Measurements from ENCODE around the gene VWC2L. TPM values are rescaled to one million over a fixed set of nuclear protein-coding genes. Genes with fewer than 3 reads are reported as not detected.

Gene VWC2L
- total and polyA plus RNA-seq, 10 of the 15 experiments (the other 5 are each of a cell fraction or from before 2014, with no cell fraction given), result not detected

- Histone ChIP-seq H2AFZ (ENCODE audit: control insufficient read depth, low read depth, low read length) (no peak overlapping the region), H3K4me1 (ENCODE audit: control insufficient read depth, insufficient read depth, low read length) (no peaks in the 10 kb centered on the region), H3K9me3 (replicated peaks; ENCODE audit: control insufficient read depth, insufficient read depth, low read length) (no peaks in the 10 kb centered on the region), H3K9ac (ENCODE audit: control insufficient read depth, insufficient read depth, low read length) (no peak overlapping the region), H4K20me1 (ENCODE audit: control insufficient read depth, insufficient read depth) (no peaks in the 10 kb centered on the region), H3K27me3 (replicated peaks in 1 of 2; ENCODE audit: control insufficient read depth in 2 of 2, insufficient read depth in 2 of 2, low read length in 1 of 2) (no peaks in the 10 kb centered on the region), H3K4me2 (ENCODE audit: control insufficient read depth, insufficient read depth) (no peak overlapping the region), H3K27ac (ENCODE audit: control insufficient read depth, insufficient read depth) (no peak overlapping the region), H3K36me3 (ENCODE audit: control insufficient read depth in 2 of 2, insufficient read depth in 2 of 2, low read length in 1 of 2) (no peaks in the 10 kb centered on the region), H3K4me3 (no peak overlapping the region), H3K79me2 (ENCODE audit: control insufficient read depth, insufficient read depth, low read length) (no peaks in the 10 kb centered on the region)
- intact Hi-C loops (cut with micrococcal nuclease; ENCODE audit: unreplicated experiment), result no loop called here
- WGBS (ENCODE audit: insufficient coverage, insufficient replicate concordance, low lambda C conversion rate, missing lambda C conversion rate), result 85% methylated on average over 5 of the region's 5 CpGs
- DNase-seq (ENCODE audit: low read depth, low spot score), result peak; percentile 46
- ATAC-seq, result peak; percentile 96
- SMC1A ChIA-PET (ENCODE audit: uncharacterized antibody, unreplicated experiment), result no interaction called here
- CTCF ChIA-PET, result interaction anchor here (1.0 kb wide), 1 partner anchor 14 kb away, joined by 3 read pairs; no protein-coding TSS in a partner anchor
- in situ Hi-C loops (cut with MboI), result no loop called here
- no TSS peak for BruUV-seq (replicated peaks)
- RAD21 ChIA-PET (ENCODE audit: unreplicated experiment), result no interaction called here
- POLR2A ChIA-PET, result no interaction called here
- no peak for FAIRE-seq
- TF ChIP-seq BCL11A (IDR thresholded peaks at IDR 0.05; ENCODE audit: low read depth, low read length) (peak; percentile 66; the same call in 1 of the 2 replicates), FOXK2 (IDR thresholded peaks at IDR 0.05) (no peak), CREB1 (IDR thresholded peaks at IDR 0.05; ENCODE audit: low read depth) (no peak), NR2F1 (conservative IDR thresholded peaks at IDR 0.05) (0 out of 2 replicates have a peak, but pooled peaks have one; percentile 9), BHLHE40 (IDR thresholded peaks at IDR 0.05; ENCODE audit: borderline replicate concordance in 1 of 2, low read depth in 2 of 2, low read length in 1 of 2) (0 out of 4 replicates have a peak, but pooled peaks of 1 of the 2 experiments have one; percentile 39), MTA2 (IDR thresholded peaks at IDR 0.05; ENCODE audit: low read depth) (peak; percentile 94), ATF2 (IDR thresholded peaks at IDR 0.05; ENCODE audit: low read length) (no peak), IKZF2 (IDR thresholded peaks at IDR 0.05) (0 out of 4 replicates have a peak, but pooled peaks have one; percentile 17 to 25), MXI1 (IDR thresholded peaks at IDR 0.05; ENCODE audit: low read depth, low read length) (no peak), POU2F2 (IDR thresholded peaks at IDR 0.05; ENCODE audit: borderline replicate concordance, low read depth, low read length) (peak; percentile 59; the same call in 1 of the 3 replicates), SPI1 (IDR thresholded peaks at IDR 0.05; ENCODE audit: borderline replicate concordance, insufficient read depth, low read depth, low read length) (peak; percentile 80; the same call in 1 of the 2 replicates), MEF2B (IDR thresholded peaks at IDR 0.05; ENCODE audit: partially characterized antibody, poor library complexity, severe bottlenecking) (peak; percentile 73), EP300 (IDR thresholded peaks at IDR 0.05; ENCODE audit: borderline replicate concordance in 1 of 2, control insufficient read depth in 1 of 2, low read depth in 2 of 2, low read length in 2 of 2) (peak; percentile 74 to 76; a peak in 3 of 4 replicates), MAX (IDR thresholded peaks at IDR 0.05; ENCODE audit: low read depth, low read length) (no peak)
- TF ChIP-seq, protein P1, sequence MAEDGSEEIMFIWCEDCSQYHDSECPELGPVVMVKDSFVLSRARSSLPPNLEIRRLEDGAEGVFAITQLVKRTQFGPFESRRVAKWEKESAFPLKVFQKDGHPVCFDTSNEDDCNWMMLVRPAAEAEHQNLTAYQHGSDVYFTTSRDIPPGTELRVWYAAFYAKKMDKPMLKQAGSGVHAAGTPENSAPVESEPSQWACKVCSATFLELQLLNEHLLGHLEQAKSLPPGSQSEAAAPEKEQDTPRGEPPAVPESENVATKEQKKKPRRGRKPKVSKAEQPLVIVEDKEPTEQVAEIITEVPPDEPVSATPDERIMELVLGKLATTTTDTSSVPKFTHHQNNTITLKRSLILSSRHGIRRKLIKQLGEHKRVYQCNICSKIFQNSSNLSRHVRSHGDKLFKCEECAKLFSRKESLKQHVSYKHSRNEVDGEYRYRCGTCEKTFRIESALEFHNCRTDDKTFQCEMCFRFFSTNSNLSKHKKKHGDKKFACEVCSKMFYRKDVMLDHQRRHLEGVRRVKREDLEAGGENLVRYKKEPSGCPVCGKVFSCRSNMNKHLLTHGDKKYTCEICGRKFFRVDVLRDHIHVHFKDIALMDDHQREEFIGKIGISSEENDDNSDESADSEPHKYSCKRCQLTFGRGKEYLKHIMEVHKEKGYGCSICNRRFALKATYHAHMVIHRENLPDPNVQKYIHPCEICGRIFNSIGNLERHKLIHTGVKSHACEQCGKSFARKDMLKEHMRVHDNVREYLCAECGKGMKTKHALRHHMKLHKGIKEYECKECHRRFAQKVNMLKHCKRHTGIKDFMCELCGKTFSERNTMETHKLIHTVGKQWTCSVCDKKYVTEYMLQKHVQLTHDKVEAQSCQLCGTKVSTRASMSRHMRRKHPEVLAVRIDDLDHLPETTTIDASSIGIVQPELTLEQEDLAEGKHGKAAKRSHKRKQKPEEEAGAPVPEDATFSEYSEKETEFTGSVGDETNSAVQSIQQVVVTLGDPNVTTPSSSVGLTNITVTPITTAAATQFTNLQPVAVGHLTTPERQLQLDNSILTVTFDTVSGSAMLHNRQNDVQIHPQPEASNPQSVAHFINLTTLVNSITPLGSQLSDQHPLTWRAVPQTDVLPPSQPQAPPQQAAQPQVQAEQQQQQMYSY (CRISPR knock-in tag; IDR thresholded peaks at IDR 0.05), result no peak
Measured at GRCh38 chr2:214519258-214519818, 108.5 kb downstream of the VWC2L start.
